Neuronal stem cell (in vitro differentiated cells): Measurements from ENCODE around the gene SPRR1B.

ENCODE experiments used
- DNase-seq: peaks from one replicate; pipeline ENCODE4 v3.0.0-alpha.2; 2013; ENCODE audit warnings: low spot score
- H2AFZ ChIP-seq: one replicate; pipeline ENCODE4 v1.6.1; 2013; ENCODE audit warnings: mild to moderate bottlenecking, low read length, inconsistent platforms
- H2AK5ac ChIP-seq: 2 replicates; pipeline ENCODE4 v1.6.1; 2013; ENCODE audit warnings: low read depth, mild to moderate bottlenecking, inconsistent platforms, low read length, moderate library complexity, mixed read lengths
- H2BK120ac ChIP-seq: 2 replicates; pipeline ENCODE4 v1.6.1; 2013; ENCODE audit warnings: low read depth, mild to moderate bottlenecking, inconsistent platforms, low read length, moderate library complexity, mixed read lengths
- H2BK12ac ChIP-seq: one replicate; pipeline ENCODE4 v1.6.1; 2013; ENCODE audit warnings: low read length, inconsistent platforms
- H2BK15ac ChIP-seq: 2 replicates; pipeline ENCODE4 v1.6.1; 2013; ENCODE audit warnings: mild to moderate bottlenecking, low read length, inconsistent platforms, mixed read lengths
- H2BK5ac ChIP-seq: one replicate; pipeline ENCODE4 v1.6.1; 2013; ENCODE audit warnings: inconsistent platforms, mild to moderate bottlenecking, low read length, moderate library complexity
- H3K14ac ChIP-seq: one replicate; pipeline ENCODE4 v1.6.1; 2013; ENCODE audit warnings: low read length, inconsistent platforms
- H3K18ac ChIP-seq: 2 replicates; pipeline ENCODE4 v1.6.1; 2013; ENCODE audit warnings: low read length, inconsistent platforms
- H3K23ac ChIP-seq: 2 replicates; pipeline ENCODE4 v1.6.1; 2013; ENCODE audit warnings: low read depth, mild to moderate bottlenecking, mixed read lengths, low read length, inconsistent platforms; ENCODE audit not compliant: poor library complexity
- H3K27ac ChIP-seq: replicated peaks from 3 replicates; pipeline ENCODE4 v1.5.1; 2013; ENCODE audit warnings: low read length, inconsistent platforms
- H3K27me3 ChIP-seq, 3 experiments: 2 replicates each; pipeline ENCODE4 v1.6.1; 2013; ENCODE audit warnings: low read length in 3 of 3, mild to moderate bottlenecking in 2 of 3, inconsistent platforms in 1 of 3, low read depth in 1 of 3, mixed read lengths in 1 of 3, moderate library complexity in 1 of 3; ENCODE audit not compliant: control insufficient read depth in 3 of 3, insufficient read depth in 3 of 3
- H3K36me3 ChIP-seq, 2 donors: replicated peaks in 1 of 2; 2 replicates each; pipeline ENCODE4 v1.6.1; 2013; ENCODE audit warnings: low read length in 2 of 2; ENCODE audit not compliant: control insufficient read depth in 2 of 2, insufficient read depth in 2 of 2
- H3K4ac ChIP-seq: 2 replicates; pipeline ENCODE4 v1.6.1; 2013; ENCODE audit warnings: inconsistent platforms, mild to moderate bottlenecking, low read length, moderate library complexity
- H3K4me1 ChIP-seq, 2 donors: 1 replicate in 1 of 2; 2 replicates in 1 of 2; pipeline ENCODE4 v1.6.1; 2013; ENCODE audit warnings: low read length in 2 of 2, low read depth in 1 of 2; ENCODE audit not compliant: control insufficient read depth in 2 of 2, insufficient read depth in 1 of 2
- H3K4me2 ChIP-seq: one replicate; pipeline ENCODE4 v1.6.1; 2013; ENCODE audit warnings: mild to moderate bottlenecking, low read length, inconsistent platforms; ENCODE audit not compliant: insufficient read depth, poor library complexity, severe bottlenecking
- H3K4me3 ChIP-seq, 2 donors: 2 replicates each; pipeline ENCODE4 v1.5.1; 2013; ENCODE audit warnings: low read length in 2 of 2, mild to moderate bottlenecking in 2 of 2, inconsistent platforms in 1 of 2, moderate library complexity in 1 of 2
- H3K79me1 ChIP-seq: one replicate; pipeline ENCODE4 v1.6.1; 2013; ENCODE audit warnings: low read depth, mild to moderate bottlenecking, inconsistent platforms, low read length, moderate library complexity
- H3K9ac ChIP-seq: one replicate; pipeline ENCODE4 v1.6.1; 2013; ENCODE audit warnings: mild to moderate bottlenecking, low read depth, low read length, inconsistent platforms; ENCODE audit not compliant: poor library complexity
- H3K9me3 ChIP-seq, 2 donors: replicated peaks in 1 of 2; 2 replicates each; pipeline versions ENCODE3 to v1.6.1; 2013; ENCODE audit warnings: low read length in 2 of 2, mild to moderate bottlenecking in 2 of 2, inconsistent platforms in 1 of 2, low read depth in 1 of 2, mixed read lengths in 1 of 2, moderate library complexity in 1 of 2; ENCODE audit not compliant: control insufficient read depth in 2 of 2, insufficient read depth in 1 of 2
- H4K8ac ChIP-seq: one replicate; pipeline ENCODE4 v1.6.1; 2013; ENCODE audit warnings: low read depth, mild to moderate bottlenecking, inconsistent platforms, low read length, moderate library complexity
- H4K91ac ChIP-seq: one replicate; pipeline ENCODE4 v1.6.1; 2013; ENCODE audit warnings: low read length, low read depth, mild to moderate bottlenecking, inconsistent platforms; ENCODE audit not compliant: poor library complexity
- WGBS, 2 donors: extraction: QIAGEN DNeasy Blood & Tissue Kit; methylation state at CpG; one replicate each; pipeline ENCODE4 v1.1.7; 2013; ENCODE audit warnings: missing lambda C conversion rate in 2 of 2, mixed read lengths in 1 of 2; ENCODE audit not compliant: insufficient read length in 2 of 2, insufficient replicate concordance in 1 of 2; ENCODE audit errors: extremely low coverage in 2 of 2; 5-methylcytosine and 5-hydroxymethylcytosine counted together

The SPRR1B gene

DNA sequence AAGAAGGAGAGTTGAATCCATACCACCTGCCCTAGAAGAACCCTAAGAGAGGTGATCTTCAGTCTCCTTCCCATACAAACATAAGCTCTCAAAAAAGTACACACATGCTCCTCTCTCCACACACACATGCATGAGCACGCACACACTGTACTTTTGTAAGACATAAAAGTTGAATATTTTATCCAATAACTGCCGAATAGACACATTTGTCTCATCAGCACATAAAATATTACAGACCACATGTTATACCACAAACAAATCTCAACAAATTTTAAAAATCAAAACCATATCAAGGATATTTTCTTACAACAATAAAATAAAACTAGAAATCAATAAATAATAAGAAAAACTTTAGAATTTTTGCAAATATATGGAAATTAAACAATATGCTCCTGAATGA, 44.4 kb upstream of the SPRR1B start:
- Histone ChIP-seq H3K9me3 (no peaks in the 10 kb centered on the region), H3K9ac (no peak overlapping the region), H3K27ac (no peak overlapping the region), H3K4me1 (no peaks in the 10 kb centered on the region), H3K14ac (no peak overlapping the region), H2BK15ac (no peak overlapping the region), H3K23ac (no peak overlapping the region), H4K91ac (no peak overlapping the region), H3K4ac (no peak overlapping the region), H3K27me3 (no peaks in the 10 kb centered on the region), H2AK5ac (no peak overlapping the region), H2AFZ (no peak overlapping the region), H2BK12ac (no peak overlapping the region), H2BK5ac (no peak overlapping the region), H2BK120ac (no peak overlapping the region), H3K79me1 (no peaks in the 10 kb centered on the region), H4K8ac (no peak overlapping the region), H3K4me2 (no peak overlapping the region), H3K18ac (no peak overlapping the region), H3K4me3 (no peak overlapping the region), H3K36me3 (no peaks in the 10 kb centered on the region)
- DNase-seq, result no peak
- no CpG with 5 or more reads among the region's 2 CpGs for whole genome bisulfite sequencing, 2 donors

DNA sequence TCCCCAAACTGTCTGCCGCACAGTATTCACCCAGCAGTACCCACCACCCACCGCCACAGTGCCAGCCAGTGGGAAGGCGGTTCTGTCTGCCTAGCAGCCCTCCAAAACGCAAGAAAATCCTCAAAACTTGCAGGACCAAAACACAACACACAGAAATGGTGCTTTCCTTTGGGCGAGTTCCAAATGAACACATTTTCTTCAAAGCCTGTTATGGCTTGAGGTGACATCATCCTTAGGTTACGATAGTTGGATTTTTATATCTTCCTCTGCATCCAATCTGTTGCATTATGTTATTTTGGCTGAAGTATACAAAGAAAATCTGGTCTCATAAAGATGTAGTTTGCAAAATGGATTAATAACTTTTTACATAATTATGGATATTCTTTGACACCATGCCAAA, 37.8 kb upstream of the SPRR1B start:
- H4K8ac ChIP-seq, result no peak overlapping the region
- H2BK15ac ChIP-seq, result no peak overlapping the region
- H2BK12ac ChIP-seq, result no peak overlapping the region
- no peaks in the 10 kb centered on the region for H3K27me3 ChIP-seq
- DNase-seq, result no peak
- H3K79me1 ChIP-seq, result no peaks in the 10 kb centered on the region
- no peaks in the 10 kb centered on the region for H3K36me3 ChIP-seq
- H2BK120ac ChIP-seq, result no peak overlapping the region
- H3K23ac ChIP-seq, result no peak overlapping the region
- WGBS, 2 donors, result no CpG with 5 or more reads among the region's 6 CpGs
- no peak overlapping the region for H4K91ac ChIP-seq
- H3K18ac ChIP-seq, result peak overlapping the region; percentile 27
- peak overlapping the region; percentile 2 for H2AK5ac ChIP-seq
- H3K4ac ChIP-seq, result no peak overlapping the region
- H3K9me3 ChIP-seq, result no peaks in the 10 kb centered on the region
- H3K9ac ChIP-seq, result no peak overlapping the region
- no peak overlapping the region for H2BK5ac ChIP-seq
- H3K4me3 ChIP-seq, result no peak overlapping the region
- H3K14ac ChIP-seq, result no peak overlapping the region
- peaks cover 0 to 6% of the 10 kb centered on the region in 2 donors for H3K4me1 ChIP-seq
- H3K27ac ChIP-seq, result no peak overlapping the region
- no peak overlapping the region for H2AFZ ChIP-seq
- H3K4me2 ChIP-seq, result no peak overlapping the region

DNA sequence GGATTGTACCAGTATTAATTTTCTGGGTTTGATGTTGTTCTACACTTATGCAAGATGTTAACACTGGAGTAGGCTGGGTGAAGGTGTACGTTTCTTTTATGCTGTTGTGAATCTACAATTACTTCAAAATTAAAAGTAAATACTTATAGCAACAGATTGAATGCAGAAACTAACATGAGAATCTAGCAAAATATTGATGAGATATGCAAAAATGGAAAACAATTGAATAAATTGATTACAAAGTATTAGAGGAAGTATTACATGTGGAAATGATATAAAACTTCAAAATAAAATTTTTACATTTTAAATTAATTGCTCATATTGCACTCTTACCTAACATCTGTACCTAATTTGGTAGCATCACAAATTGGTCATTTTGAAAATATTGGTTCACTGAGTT, 35.2 kb upstream of the SPRR1B start:
- no peak overlapping the region for H2BK5ac ChIP-seq
- H2BK15ac ChIP-seq, result no peak overlapping the region
- no peaks in the 10 kb centered on the region for H3K79me1 ChIP-seq
- H3K27ac ChIP-seq, result no peak overlapping the region
- H3K9me3 ChIP-seq, result no peaks in the 10 kb centered on the region
- no peak overlapping the region for H3K4ac ChIP-seq
- no peak overlapping the region for H2AFZ ChIP-seq
- H3K14ac ChIP-seq, result no peak overlapping the region
- WGBS, 2 donors, result no CpG with 5 or more reads among the region's 1 CpG
- no peak overlapping the region for H4K91ac ChIP-seq
- H4K8ac ChIP-seq, result no peak overlapping the region
- no peak overlapping the region for H2BK120ac ChIP-seq
- H3K9ac ChIP-seq, result no peak overlapping the region
- H3K27me3 ChIP-seq, result no peaks in the 10 kb centered on the region
- DNase-seq, result no peak
- no peaks in the 10 kb centered on the region for H3K36me3 ChIP-seq
- H2BK12ac ChIP-seq, result no peak overlapping the region
- H3K4me3 ChIP-seq, result no peak overlapping the region
- no peak overlapping the region for H3K4me2 ChIP-seq
- no peak overlapping the region for H3K23ac ChIP-seq
- H2AK5ac ChIP-seq, result no peak overlapping the region
- peaks cover 0 to 6% of the 10 kb centered on the region in 2 donors for H3K4me1 ChIP-seq
- H3K18ac ChIP-seq, result no peak overlapping the region

DNA sequence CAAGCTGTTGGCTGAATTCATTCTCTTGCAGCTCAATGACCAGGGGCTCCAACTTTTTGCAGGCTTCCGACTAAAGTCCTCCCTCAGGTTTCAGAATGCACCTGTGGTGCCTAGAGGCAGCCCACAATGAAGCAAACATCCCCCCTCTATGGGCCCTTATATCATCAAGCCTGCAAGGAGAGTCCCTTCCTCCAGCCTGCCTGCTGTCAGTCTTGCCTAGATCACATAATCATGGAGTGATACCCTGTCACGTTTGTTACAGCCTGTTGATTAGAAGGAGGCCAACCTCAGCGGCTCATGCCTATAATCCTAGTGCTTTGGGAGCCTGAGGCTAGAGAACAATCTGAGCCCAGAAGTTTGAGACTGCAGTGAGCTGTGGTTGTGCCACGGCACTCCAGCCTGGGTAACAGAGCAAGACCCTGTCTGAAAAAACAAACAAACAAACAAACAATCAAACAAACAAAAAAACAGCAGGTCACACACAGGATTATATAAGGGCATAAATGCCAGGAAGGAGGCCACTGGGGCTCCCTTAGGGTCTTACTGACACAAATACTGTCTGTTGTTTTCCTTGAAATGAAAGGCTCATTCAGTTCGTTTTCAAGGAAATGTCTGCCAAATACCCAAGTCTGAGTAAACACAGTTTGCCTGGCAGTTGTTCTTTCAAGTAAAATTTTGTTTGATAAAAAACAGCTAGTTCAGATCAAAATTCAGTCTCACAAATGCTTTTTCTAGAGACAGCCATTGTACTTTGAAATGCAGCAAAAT, 34.2 kb upstream of the SPRR1B start:
- peaks cover 0 to 6% of the 10 kb centered on the region in 2 donors for H3K4me1 ChIP-seq

More for the DNA sequence above, 34.2 kb upstream of the SPRR1B start:
- Histone ChIP-seq H3K14ac (no peak overlapping the region), H2BK12ac (no peak overlapping the region), H2BK15ac (no peak overlapping the region), H2BK120ac (no peak overlapping the region), H4K8ac (no peak overlapping the region), H3K18ac (no peak overlapping the region), H3K79me1 (no peaks in the 10 kb centered on the region), H3K36me3 (no peaks in the 10 kb centered on the region), H3K9me3 (no peaks in the 10 kb centered on the region), H2AK5ac (no peak overlapping the region), H3K27ac (no peak overlapping the region), H3K9ac (no peak overlapping the region), H3K23ac (no peak overlapping the region), H3K4me2 (no peak overlapping the region), H3K4me3 (no peak overlapping the region), H3K27me3 (no peaks in the 10 kb centered on the region), H3K4ac (no peak overlapping the region), H2BK5ac (no peak overlapping the region), H4K91ac (no peak overlapping the region), H2AFZ (no peak overlapping the region)
- WGBS, 2 donors, result no CpG with 5 or more reads among the region's 5 CpGs
- DNase-seq, result no peak
